HEK293T (cell line): ENCODE data around the gene NADK.

Source experiments
- CTCF ChIA-PET: fragments of 350-600 bp; formaldehyde crosslinking; extraction: SDS; loops from one replicate; lab custom pipeline; 2021; ENCODE audit warnings: antibody characterized with exemption, inconsistent platforms; lab: Yijun Ruan, JAX
- POLR2A ChIA-PET: fragments of 350-600 bp; formaldehyde crosslinking; extraction: SDS; loops from one replicate; lab custom pipeline; 2020; ENCODE audit warnings: antibody characterized with exemption, inconsistent platforms; lab: Yijun Ruan, JAX
- DNase-seq: peaks from one replicate; pipeline ENCODE4 v3.0.0; 2012; ENCODE audit warnings: mixed read lengths; ENCODE audit errors: extremely low spot score
- ARNT ChIP-seq: fragments of 450-650 bp; IDR thresholded peaks from 2 replicates; pipeline ENCODE4 v1.6.1; 2017; ENCODE audit warnings: mild to moderate bottlenecking
- BHLHE40 ChIP-seq: fragments of 450-650 bp; IDR thresholded peaks from 2 replicates; pipeline ENCODE4 v1.6.1; 2016; ENCODE audit warnings: mild to moderate bottlenecking, moderate library complexity, borderline replicate concordance
- CTBP1 ChIP-seq: fragments of 450-650 bp; IDR thresholded peaks from 2 replicates; pipeline ENCODE4 v1.6.1; 2016; ENCODE audit warnings: borderline replicate concordance
- ELF4 ChIP-seq: fragments of 450-650 bp; IDR thresholded peaks from 2 replicates; pipeline ENCODE4 v1.6.1; 2017; ENCODE audit warnings: antibody characterized with exemption
- FOXA1 ChIP-seq: fragments of 450-650 bp; IDR thresholded peaks from 2 replicates; pipeline ENCODE4 v1.6.1; 2016; ENCODE audit warnings: mild to moderate bottlenecking
- FOXK2 ChIP-seq: fragments of 450-650 bp; IDR thresholded peaks from 2 replicates; pipeline ENCODE4 v1.6.1; 2016; ENCODE audit warnings: mild to moderate bottlenecking
- FOXM1 ChIP-seq: fragments of 450-650 bp; IDR thresholded peaks from 2 replicates; pipeline ENCODE4 v1.6.1; 2017; ENCODE audit warnings: mild to moderate bottlenecking, borderline replicate concordance
- HDGF ChIP-seq: fragments of 450-650 bp; IDR thresholded peaks from 2 replicates; pipeline ENCODE4 v1.6.1; 2017; ENCODE audit warnings: antibody characterized with exemption, borderline replicate concordance
- L3MBTL2 ChIP-seq: fragments of 450-650 bp; conservative IDR thresholded peaks from 2 replicates; pipeline ENCODE4 v1.6.1; 2016; ENCODE audit warnings: mild to moderate bottlenecking
- LEF1 ChIP-seq: fragments of 450-650 bp; IDR thresholded peaks from 2 replicates; pipeline ENCODE4 v1.6.1; 2017; ENCODE audit warnings: mild to moderate bottlenecking, borderline replicate concordance
- NFRKB ChIP-seq: fragments of 450-650 bp; IDR thresholded peaks from 2 replicates; pipeline ENCODE4 v1.6.1; 2016; ENCODE audit warnings: mild to moderate bottlenecking, moderate library complexity
- SP1 ChIP-seq: fragments of 450-650 bp; IDR thresholded peaks from 2 replicates; pipeline ENCODE4 v1.6.1; 2017
- SUZ12 ChIP-seq: fragments of 450-650 bp; IDR thresholded peaks from 2 replicates; pipeline ENCODE4 v1.6.1; 2016; ENCODE audit warnings: mild to moderate bottlenecking
- TARDBP ChIP-seq: fragments of 450-650 bp; IDR thresholded peaks from 2 replicates; pipeline ENCODE4 v1.6.1; 2016
- ZNF384 ChIP-seq: fragments of 450-650 bp; IDR thresholded peaks from 2 replicates; pipeline ENCODE4 v1.6.1; 2016
- TF ChIP-seq, protein P1 (sequence below): fragments of 450-650 bp; IDR thresholded peaks from 2 replicates; pipeline ENCODE4 v1.6.1; 2016

Gene NADK

DNA sequence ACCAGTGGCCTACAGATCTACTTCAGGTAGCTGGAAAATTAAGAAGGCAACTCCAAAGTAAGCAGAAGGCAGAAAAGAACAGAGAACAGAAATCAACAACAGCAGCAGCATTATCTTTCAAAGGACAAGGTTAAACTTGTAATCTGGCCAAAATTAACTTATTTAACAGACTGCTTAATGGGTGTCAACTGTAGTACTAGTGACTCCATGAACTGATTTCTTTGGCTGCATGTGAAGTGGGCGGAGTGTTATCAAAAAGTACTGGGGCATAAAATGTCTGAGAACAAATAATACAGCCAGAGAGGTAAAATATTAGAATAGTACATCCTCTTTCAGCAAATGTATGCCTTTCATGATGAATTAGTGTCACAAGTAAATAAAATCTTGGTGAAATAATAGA, 24.6 kb upstream of the NADK start:
- CTCF ChIA-PET, result no interaction called here
- POLR2A ChIA-PET, result no interaction called here
- TF ChIP-seq BHLHE40 (no peak), HDGF (no peak), L3MBTL2 (no peak), FOXM1 (no peak), ARNT (no peak), LEF1 (no peak), SP1 (no peak), ZNF384 (no peak), FOXK2 (no peak), NFRKB (no peak), ELF4 (no peak), SUZ12 (no peak)
- DNase-seq, result no peak

- DNase-seq, result no peak
- POLR2A ChIA-PET, result no interaction called here
- CTCF ChIA-PET, result no interaction called here
These were observed 21.4 kb upstream of the NADK start for GRCh38 chr1:1799716-1800115.

DNA sequence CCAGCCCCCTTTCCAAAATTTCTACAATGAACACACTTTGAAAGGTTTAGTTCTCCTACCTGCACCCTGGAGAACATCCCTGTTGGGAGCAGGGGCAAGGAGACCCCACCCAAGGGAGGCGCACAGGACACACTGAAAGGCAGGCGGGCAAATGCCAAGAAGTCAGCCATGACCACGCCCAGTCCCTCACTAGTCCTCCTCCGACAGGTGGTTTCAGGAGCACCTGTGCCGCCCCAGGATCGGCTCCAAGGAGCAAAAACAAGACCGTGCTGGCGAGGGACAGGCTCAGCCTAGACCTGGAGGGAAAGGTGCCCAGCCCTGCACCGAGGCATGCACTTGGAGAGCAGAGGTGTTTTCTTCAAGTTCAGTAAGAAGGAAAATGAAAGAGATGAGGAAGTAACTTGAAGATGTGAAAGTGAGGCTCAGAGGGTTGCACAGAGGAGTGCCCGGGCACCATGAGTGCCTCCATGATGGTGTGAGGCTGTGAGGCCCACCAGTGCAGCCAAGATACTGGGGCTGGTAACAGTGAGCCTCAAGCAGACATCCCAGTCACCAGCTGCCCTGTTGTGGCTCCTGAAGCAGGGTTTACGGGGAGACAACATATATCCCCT, 19.6 kb upstream of the NADK start:
- ChIA-PET POLR2A (no interaction called here), CTCF (interaction anchor here (0.5 kb wide), 1 partner anchor 79 kb away, joined by 3 read pairs; no protein-coding TSS in a partner anchor)
- no peak for TF ChIP-seq SP1
- TF ChIP-seq CTBP1, result no peak
- no peak for TF ChIP-seq ARNT
- TF ChIP-seq NFRKB, result no peak
- TF ChIP-seq, protein P1, sequence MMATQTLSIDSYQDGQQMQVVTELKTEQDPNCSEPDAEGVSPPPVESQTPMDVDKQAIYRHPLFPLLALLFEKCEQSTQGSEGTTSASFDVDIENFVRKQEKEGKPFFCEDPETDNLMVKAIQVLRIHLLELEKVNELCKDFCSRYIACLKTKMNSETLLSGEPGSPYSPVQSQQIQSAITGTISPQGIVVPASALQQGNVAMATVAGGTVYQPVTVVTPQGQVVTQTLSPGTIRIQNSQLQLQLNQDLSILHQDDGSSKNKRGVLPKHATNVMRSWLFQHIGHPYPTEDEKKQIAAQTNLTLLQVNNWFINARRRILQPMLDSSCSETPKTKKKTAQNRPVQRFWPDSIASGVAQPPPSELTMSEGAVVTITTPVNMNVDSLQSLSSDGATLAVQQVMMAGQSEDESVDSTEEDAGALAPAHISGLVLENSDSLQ, result no peak
- no peak for TF ChIP-seq L3MBTL2
- TF ChIP-seq HDGF, result no peak
- TF ChIP-seq BHLHE40, result no peak
- TF ChIP-seq ZNF384, result no peak
- TF ChIP-seq FOXM1, result no peak
- TF ChIP-seq SUZ12, result no peak
- no peak for TF ChIP-seq TARDBP
- TF ChIP-seq ELF4, result no peak
- DNase-seq, result no peak

More at GRCh38 chr1:1799716-1800115, 21.4 kb upstream of the NADK start:
- TF ChIP-seq ZNF384 (no peak), FOXK2 (no peak), HDGF (no peak), BHLHE40 (no peak), SUZ12 (no peak), CTBP1 (no peak), TARDBP (no peak), ARNT (no peak), L3MBTL2 (no peak), FOXA1 (no peak), SP1 (no peak), FOXM1 (no peak), ELF4 (no peak), LEF1 (no peak), NFRKB (no peak)
- TF ChIP-seq, protein P1, result no peak

GRCh38 chr1:1796466-1796865, 18.2 kb upstream of the NADK start:
- DNase-seq, result no peak
- ChIA-PET POLR2A (no interaction called here), CTCF (no interaction called here)
- TF ChIP-seq ELF4 (no peak), NFRKB (no peak), BHLHE40 (no peak), TARDBP (no peak), SUZ12 (no peak), L3MBTL2 (no peak), SP1 (no peak), ARNT (no peak), ZNF384 (no peak), FOXA1 (no peak), FOXK2 (no peak), CTBP1 (no peak), HDGF (no peak), FOXM1 (no peak), LEF1 (no peak)
- TF ChIP-seq, protein P1, result no peak

DNA sequence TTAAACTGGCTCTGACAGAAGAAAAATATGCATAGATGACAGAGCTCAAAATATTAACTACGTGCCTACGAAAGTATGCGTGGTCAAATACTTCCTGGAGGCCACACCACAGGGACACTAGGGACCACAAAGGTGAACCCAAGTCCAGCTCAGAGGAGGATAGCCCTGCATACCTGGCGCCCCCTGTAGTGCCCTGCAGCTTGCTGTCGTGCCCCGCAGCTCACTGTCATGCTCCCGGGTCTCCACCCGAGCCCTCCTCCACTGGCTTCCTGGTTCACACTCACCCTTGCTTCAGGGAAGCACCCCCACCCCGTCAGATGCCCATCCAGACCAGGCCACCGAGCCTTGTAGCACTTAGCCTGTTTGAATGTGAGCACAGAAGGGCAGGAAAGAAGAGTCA, 16.7 kb upstream of the NADK start:
- DNase-seq, result no peak
- ChIA-PET POLR2A (no interaction called here), CTCF (no interaction called here)
- no peak for TF ChIP-seq BHLHE40
- TF ChIP-seq, protein P1, result no peak
- no peak for TF ChIP-seq FOXA1
- TF ChIP-seq FOXK2, result no peak
- no peak for TF ChIP-seq LEF1
- no peak for TF ChIP-seq NFRKB
- TF ChIP-seq CTBP1, result no peak
- TF ChIP-seq ARNT, result no peak
